DOHH2 (cell line): ENCODE results near the gene HBP1.

Experiments
- EZH2phosphoT487 ChIP-seq: fragments of 200-600 bp; sonication (generic); IDR thresholded peaks from 2 replicates; pipeline ENCODE4 v1.6.1; 2017; ENCODE audit warnings: borderline replicate concordance, mild to moderate bottlenecking, antibody characterized with exemption, low read length, moderate library complexity, mixed read lengths
- TF ChIP-seq, protein P1 (sequence below): fragments of 200-600 bp; sonication (generic); IDR thresholded peaks from one replicate; pipeline ENCODE4 v1.5.1; 2014; ENCODE audit warnings: antibody characterized with exemption, mild to moderate bottlenecking, low read depth, low read length; ENCODE audit not compliant: poor library complexity, severe bottlenecking

DNA sequence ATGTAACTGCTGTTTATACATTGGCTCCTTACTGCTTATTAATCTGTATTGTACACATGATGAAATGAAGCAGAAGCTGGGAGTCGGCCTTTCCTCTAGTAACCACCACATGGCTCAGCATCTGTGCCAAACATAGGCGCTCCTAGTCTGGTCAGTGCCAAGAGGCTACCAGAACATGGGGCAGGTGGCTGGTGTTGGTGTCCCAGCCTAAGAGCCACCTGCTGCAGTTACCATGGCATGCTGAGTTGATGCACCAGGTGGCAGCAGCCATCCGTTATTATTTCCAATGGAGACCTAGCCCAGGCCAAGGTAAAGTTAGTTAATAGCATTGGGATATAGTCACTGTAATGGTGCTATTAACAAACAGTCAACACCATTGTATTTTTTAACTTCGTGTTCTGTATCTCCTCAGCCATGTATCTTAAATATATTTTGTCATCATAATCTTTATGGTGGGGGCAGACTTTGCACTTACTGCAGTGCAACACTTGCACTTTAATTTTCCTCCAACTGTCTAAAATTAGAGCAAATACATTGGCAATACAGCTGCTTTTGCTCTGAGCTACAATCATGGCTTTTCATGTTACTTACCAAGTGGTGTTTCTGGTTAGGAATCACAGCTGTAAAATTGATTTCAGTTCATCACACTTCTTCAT is 33.1 kb downstream of the HBP1 start:
- TF ChIP-seq, protein P1, sequence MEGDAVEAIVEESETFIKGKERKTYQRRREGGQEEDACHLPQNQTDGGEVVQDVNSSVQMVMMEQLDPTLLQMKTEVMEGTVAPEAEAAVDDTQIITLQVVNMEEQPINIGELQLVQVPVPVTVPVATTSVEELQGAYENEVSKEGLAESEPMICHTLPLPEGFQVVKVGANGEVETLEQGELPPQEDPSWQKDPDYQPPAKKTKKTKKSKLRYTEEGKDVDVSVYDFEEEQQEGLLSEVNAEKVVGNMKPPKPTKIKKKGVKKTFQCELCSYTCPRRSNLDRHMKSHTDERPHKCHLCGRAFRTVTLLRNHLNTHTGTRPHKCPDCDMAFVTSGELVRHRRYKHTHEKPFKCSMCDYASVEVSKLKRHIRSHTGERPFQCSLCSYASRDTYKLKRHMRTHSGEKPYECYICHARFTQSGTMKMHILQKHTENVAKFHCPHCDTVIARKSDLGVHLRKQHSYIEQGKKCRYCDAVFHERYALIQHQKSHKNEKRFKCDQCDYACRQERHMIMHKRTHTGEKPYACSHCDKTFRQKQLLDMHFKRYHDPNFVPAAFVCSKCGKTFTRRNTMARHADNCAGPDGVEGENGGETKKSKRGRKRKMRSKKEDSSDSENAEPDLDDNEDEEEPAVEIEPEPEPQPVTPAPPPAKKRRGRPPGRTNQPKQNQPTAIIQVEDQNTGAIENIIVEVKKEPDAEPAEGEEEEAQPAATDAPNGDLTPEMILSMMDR: peak; percentile 61
- no peak for TF ChIP-seq EZH2phosphoT487
